Gastroesophageal sphincter (tissue), 4 donors: ENCODE data around the gene HACD2. TPM values are rescaled to one million over a fixed set of nuclear protein-coding genes. Genes with fewer than 3 reads are reported as not detected.

Experiments used
- ATAC-seq: fragments of 150-250 bp; one replicate; pipeline ENCODE4 v1.9.1; 2016; ENCODE audit warnings: mild to moderate bottlenecking, moderate library complexity
- H3K27ac ChIP-seq, 4 donors: fragments of 200-600 bp; sonication (generic) in 3 of 4; 1 replicate in 3 of 4; 2 replicates in 1 of 4; pipeline ENCODE4 v1.5.1; 2016 to 2019
- H3K27me3 ChIP-seq: fragments of 200-600 bp; sonication (generic); one replicate; pipeline ENCODE4 v1.5.1; 2019
- H3K36me3 ChIP-seq, 2 donors: fragments of 200-600 bp; sonication (generic); one replicate each; pipeline ENCODE4 v1.5.1; 2019; ENCODE audit warnings: control low read depth in 1 of 2
- H3K4me1 ChIP-seq, 3 donors: fragments of 200-600 bp; sonication (generic); 1 replicate in 2 of 3; 2 replicates in 1 of 3; pipeline ENCODE4 v1.5.1; 2016 to 2019; ENCODE audit warnings: control low read depth in 2 of 3
- H3K4me3 ChIP-seq, 2 donors: fragments of 200-600 bp; sonication (generic); one replicate each; pipeline ENCODE4 v1.5.1; 2019; ENCODE audit warnings: mild to moderate bottlenecking in 1 of 2, moderate library complexity in 1 of 2
- H3K9me3 ChIP-seq, 3 donors: fragments of 200-600 bp; sonication (generic); one replicate each; pipeline ENCODE4 v1.5.1; 2017 to 2019; ENCODE audit warnings: control low read depth in 2 of 3
- CTCF ChIP-seq, 4 experiments: fragments of 200-600 bp in 2 of 4; fragments of 450-650 bp in 2 of 4; sonication (generic) in 1 of 4; IDR thresholded peaks; one replicate each; pipeline ENCODE4 v1.5.1; 2017 to 2019; ENCODE audit warnings: antibody characterized with exemption in 4 of 4, mild to moderate bottlenecking in 2 of 4, moderate library complexity in 2 of 4
- EP300 ChIP-seq: sonication (generic); formaldehyde crosslinking; IDR thresholded peaks from one replicate; pipeline ENCODE4 v1.6.1; 2017; ENCODE audit warnings: antibody characterized with exemption, mild to moderate bottlenecking
- POLR2A ChIP-seq, 2 donors: fragments of 450-650 bp; IDR thresholded peaks; one replicate each; pipeline ENCODE4 v1.6.1; 2017; ENCODE audit warnings: antibody characterized with exemption in 2 of 2, mild to moderate bottlenecking in 2 of 2, moderate library complexity in 1 of 2
- POLR2AphosphoS5 ChIP-seq: sonication (generic); formaldehyde crosslinking; IDR thresholded peaks from one replicate; pipeline ENCODE4 v1.6.1; 2017; ENCODE audit warnings: antibody characterized with exemption
- WGBS, 2 donors: methylation state at CpG; one replicate each; pipeline ENCODE4 v1.1.5; 2018; ENCODE audit warnings: low coverage in 1 of 2; 5-methylcytosine and 5-hydroxymethylcytosine counted together
- total RNA-seq, 4 donors: library from RNA; depleted of rRNA; stranded (reverse); fragments of >200 nt; gene quantifications; one replicate each; pipeline ENCODE4 v1.1.0, GENCODE V29; 2016

The HACD2 gene
- total RNA-seq, 4 donors from 2014 or later = 21.3 to 36.7 (median 28.1) TPM

- ATAC-seq = peak; percentile 71
- H3K27ac ChIP-seq = peak overlapping the region in 3 of 4 donors; percentile 47 to 52 (median 48)
- no peaks in the 10 kb centered on the region for H3K27me3 ChIP-seq
- 77 to 87% methylated on average over 6 to 8 of the region's 11 CpGs for WGBS, 2 donors
- peaks cover 4 to 54% (median 7%) of the 10 kb centered on the region in 3 donors for H3K4me1 ChIP-seq
- H3K4me3 ChIP-seq = no peak overlapping the region
- peaks cover 0 to 17% of the 10 kb centered on the region in 2 donors for H3K36me3 ChIP-seq
- H3K9me3 ChIP-seq = no peaks in the 10 kb centered on the region
- no peak for TF ChIP-seq POLR2A (IDR thresholded peaks at IDR 0.05)
- TF ChIP-seq CTCF (IDR thresholded peaks at IDR 0.05) = no peak
- TF ChIP-seq POLR2AphosphoS5 = no peak
- TF ChIP-seq EP300 = no peak
Observed at GRCh38 chr3:123523023-123523412, 61.8 kb downstream of the HACD2 start.

GRCh38 chr3:123522320-123523022, 62.4 kb downstream of the HACD2 start:
- 46 to 70% methylated on average over 2 of the region's 4 CpGs for WGBS, 2 donors
- H3K9me3 ChIP-seq = no peaks in the 10 kb centered on the region
- ATAC-seq = no peak
- peaks cover 4 to 54% (median 7%) of the 10 kb centered on the region in 3 donors for H3K4me1 ChIP-seq
- peaks cover 0 to 12% of the 10 kb centered on the region in 2 donors for H3K36me3 ChIP-seq
- H3K27ac ChIP-seq = peak overlapping the region in 3 of 4 donors; percentile 44 to 72 (median 52)
- TF ChIP-seq POLR2AphosphoS5 = no peak
- TF ChIP-seq EP300 = no peak
- no peak for TF ChIP-seq CTCF (IDR thresholded peaks at IDR 0.05)
- TF ChIP-seq POLR2A (IDR thresholded peaks at IDR 0.05) = no peak
- H3K27me3 ChIP-seq = no peaks in the 10 kb centered on the region
- no peak overlapping the region for H3K4me3 ChIP-seq

GRCh38 chr3:123521179-123521969, 63.5 kb downstream of the HACD2 start:
- H3K4me1 ChIP-seq = peaks cover 4 to 54% (median 7%) of the 10 kb centered on the region in 3 donors
- H3K27me3 ChIP-seq = no peaks in the 10 kb centered on the region
- H3K36me3 ChIP-seq = peaks cover 0 to under 1% of the 10 kb centered on the region in 2 donors
- TF ChIP-seq POLR2AphosphoS5 (no peak), POLR2A (IDR thresholded peaks at IDR 0.05) (no peak), EP300 (no peak), CTCF (IDR thresholded peaks at IDR 0.05) (no peak)
- WGBS, 2 donors = 21 to 28% methylated on average over 2 to 3 of the region's 3 CpGs
- H3K27ac ChIP-seq = peak overlapping the region in 3 of 4 donors; percentile 47 to 72 (median 56)
- no peaks in the 10 kb centered on the region for H3K9me3 ChIP-seq
- no peak overlapping the region for H3K4me3 ChIP-seq
- no peak for ATAC-seq

GRCh38 chr3:123520656-123521055, 64.2 kb downstream of the HACD2 start:
- WGBS, 2 donors = 29 to 41% methylated on average over 2 of the region's 2 CpGs
- H3K27me3 ChIP-seq = no peaks in the 10 kb centered on the region
- H3K4me3 ChIP-seq = no peak overlapping the region
- no peak for ATAC-seq
- H3K27ac ChIP-seq = peak overlapping the region in 3 of 4 donors; percentile 47 to 72 (median 56)
- H3K4me1 ChIP-seq = peaks cover 4 to 54% (median 7%) of the 10 kb centered on the region in 3 donors
- peak; percentile 24 for TF ChIP-seq POLR2AphosphoS5
- no peak for TF ChIP-seq EP300
- H3K36me3 ChIP-seq = peaks cover 0 to 3% of the 10 kb centered on the region in 2 donors
- H3K9me3 ChIP-seq = no peaks in the 10 kb centered on the region

- H3K4me1 ChIP-seq = peaks cover 4 to 45% (median 7%) of the 10 kb centered on the region in 3 donors
- TF ChIP-seq POLR2AphosphoS5 (no peak), POLR2A (IDR thresholded peaks at IDR 0.05) (no peak), EP300 (no peak), CTCF (IDR thresholded peaks at IDR 0.05) (no peak)
- no peaks in the 10 kb centered on the region for H3K27me3 ChIP-seq
- H3K27ac ChIP-seq = no peak overlapping the region
- no peak overlapping the region for H3K4me3 ChIP-seq
- peaks cover 0 to 3% of the 10 kb centered on the region in 2 donors for H3K36me3 ChIP-seq
- ATAC-seq = no peak
- no peaks in the 10 kb centered on the region for H3K9me3 ChIP-seq
- WGBS, 2 donors = 92% methylated on average over 4 of the region's 4 CpGs; no CpG with 5 or more reads in 1 of the 2 donors
Observed at GRCh38 chr3:123518892-123519485, 65.9 kb downstream of the HACD2 start.
